HT1080 (cell line): ENCODE measurements around the gene CFAP61. TPM values are rescaled to one million over a fixed set of nuclear protein-coding genes. Genes with fewer than 3 reads are reported as not detected.

Experiments
- DNase-seq: peaks from one replicate; pipeline ENCODE4 v3.0.0-alpha.2; 2015; ENCODE audit warnings: low read depth
- total RNA-seq: library from RNA; depleted of rRNA; stranded (reverse); fragments of >200 nt; shearing (Covaris generic); gene quantifications from 2 replicates; pipeline ENCODE4 v1.2.3, GENCODE V29; 2014

Gene CFAP61
- total RNA-seq, 1 experiment from 2014 or later: 0.35 TPM

GRCh38 chr20:20363799-20364592 is 311.7 kb downstream of the CFAP61 start:
- no peak for DNase-seq

DNA sequence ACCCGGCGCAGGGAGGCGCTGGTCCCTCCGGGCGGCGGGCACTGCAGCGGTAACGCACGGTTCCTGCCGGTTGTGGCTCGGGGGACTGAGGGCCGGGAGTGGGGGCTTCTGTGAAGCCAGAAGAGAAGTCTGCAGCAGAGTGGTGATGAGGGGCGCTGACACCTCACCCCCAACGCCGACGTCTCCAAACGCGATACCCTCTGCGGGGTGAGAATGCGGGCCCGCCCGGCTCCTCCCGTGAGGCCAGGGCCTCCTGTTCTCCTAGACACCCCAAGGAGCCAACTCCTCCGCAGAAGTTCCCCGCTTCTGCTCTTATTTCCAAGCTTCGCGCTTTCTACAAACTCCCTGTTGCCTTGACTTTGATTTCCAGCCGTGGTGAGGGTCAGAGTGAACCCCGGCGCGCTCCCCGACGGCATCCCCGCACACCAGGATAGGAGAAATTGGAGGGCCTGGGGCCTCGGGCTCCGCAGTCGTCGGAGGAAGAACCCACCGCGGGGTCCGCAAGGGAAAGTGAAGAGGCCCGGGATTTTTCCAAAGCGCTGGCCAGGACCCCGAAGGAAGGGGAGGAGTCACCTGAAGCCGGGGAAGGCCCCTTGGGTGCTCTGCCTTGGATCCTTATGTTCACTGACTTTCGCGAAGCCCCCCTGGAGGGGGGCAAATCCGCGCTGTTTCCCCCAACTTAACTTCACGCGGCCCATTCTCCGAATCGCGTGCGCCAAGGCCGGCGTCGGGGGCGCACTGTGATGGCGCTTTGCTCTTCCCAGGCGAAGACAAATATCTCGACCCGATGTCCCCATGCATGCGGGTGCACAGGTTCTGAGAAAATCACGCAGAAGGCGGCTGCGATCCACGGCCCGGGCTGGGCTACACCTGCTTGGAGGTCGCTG is 312.5 kb downstream of the CFAP61 start:
- DNase-seq: no peak

- DNase-seq: no peak
These were observed 313.3 kb downstream of the CFAP61 start for GRCh38 chr20:20365480-20366161.

DNA sequence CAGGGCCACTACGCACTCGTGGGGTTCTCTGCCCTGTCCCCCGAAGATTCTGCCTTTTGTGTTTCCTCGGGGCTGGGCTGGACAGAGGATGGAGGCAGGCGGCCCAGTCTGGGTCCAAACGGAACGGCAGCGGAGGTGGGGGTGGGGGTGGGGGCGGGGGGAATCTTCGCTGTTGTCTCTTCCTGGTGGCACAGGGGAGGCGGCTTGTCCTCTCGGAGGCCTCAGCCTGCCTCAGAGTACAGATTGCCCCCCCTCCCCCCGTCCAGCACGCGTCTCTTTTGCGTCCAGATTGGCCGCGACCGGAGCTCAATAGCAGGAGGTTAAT is 314.2 kb downstream of the CFAP61 start:
- no peak for DNase-seq

- DNase-seq: no peak
These were observed 314.7 kb downstream of the CFAP61 start for GRCh38 chr20:20366876-20367574.

DNA sequence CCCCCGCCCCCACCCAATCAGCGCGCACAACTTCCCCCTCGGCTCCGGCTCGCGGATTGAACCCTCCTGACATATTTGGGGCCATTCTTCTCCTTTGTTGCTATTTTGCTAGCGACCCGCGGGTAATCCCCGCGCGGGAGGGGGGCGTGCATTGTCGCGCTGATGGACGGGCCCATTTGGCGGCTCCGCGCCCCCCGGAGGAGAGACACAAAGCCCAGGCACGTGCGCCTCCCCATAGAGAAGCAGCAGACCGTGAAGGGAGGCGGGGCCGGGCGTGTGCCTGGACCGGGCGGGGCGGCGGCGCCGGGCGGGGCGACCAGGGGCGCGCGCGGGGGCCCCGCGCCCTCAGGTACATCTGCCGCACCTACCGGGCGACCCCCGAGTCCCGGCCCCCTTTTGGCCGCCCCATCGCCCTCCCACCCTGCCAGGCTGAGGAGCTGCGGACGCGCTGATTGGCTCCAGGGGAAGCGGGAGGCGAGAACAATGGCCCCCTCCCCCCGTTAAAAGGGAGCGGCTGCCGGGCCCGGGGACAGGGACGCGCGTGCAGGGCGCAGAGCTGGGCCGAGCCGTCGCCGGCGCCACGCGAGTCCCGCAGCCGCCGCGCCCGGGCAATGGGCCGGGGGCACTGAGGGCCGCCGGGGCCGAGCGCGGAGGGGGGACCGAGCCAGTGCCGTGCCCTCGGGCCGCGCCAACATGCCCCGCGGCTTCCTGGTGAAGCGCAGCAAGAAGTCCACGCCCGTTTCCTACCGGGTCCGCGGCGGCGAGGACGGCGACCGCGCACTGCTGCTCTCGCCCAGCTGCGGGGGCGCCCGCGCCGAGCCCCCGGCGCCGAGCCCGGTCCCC is 315.5 kb downstream of the CFAP61 start, which contains the start of gene INSM1:
Gene INSM1 (plus strand): TSS at position 530 of the 843 bp plus-strand sequence. CDS start 164 bp downstream, at position 694.
- DNase-seq: no peak

DNA sequence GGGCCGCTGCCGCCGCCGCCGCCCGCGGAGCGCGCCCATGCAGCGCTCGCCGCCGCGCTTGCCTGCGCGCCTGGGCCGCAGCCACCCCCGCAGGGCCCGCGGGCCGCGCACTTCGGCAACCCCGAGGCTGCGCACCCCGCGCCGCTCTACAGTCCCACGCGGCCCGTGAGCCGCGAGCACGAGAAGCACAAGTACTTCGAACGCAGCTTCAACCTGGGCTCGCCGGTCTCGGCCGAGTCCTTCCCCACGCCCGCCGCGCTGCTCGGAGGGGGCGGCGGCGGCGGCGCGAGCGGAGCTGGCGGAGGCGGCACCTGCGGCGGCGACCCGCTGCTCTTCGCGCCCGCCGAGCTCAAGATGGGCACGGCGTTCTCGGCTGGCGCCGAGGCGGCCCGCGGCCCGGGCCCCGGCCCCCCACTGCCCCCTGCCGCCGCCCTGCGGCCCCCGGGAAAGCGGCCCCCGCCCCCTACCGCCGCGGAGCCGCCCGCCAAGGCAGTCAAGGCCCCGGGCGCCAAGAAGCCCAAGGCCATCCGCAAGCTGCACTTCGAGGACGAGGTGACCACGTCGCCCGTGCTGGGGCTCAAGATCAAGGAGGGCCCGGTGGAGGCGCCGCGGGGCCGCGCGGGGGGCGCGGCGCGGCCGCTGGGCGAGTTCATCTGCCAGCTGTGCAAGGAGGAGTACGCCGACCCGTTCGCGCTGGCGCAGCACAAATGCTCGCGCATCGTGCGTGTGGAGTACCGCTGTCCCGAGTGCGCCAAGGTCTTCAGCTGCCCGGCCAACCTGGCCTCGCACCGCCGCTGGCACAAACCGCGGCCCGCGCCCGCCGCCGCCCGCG is 316.3 kb downstream of the CFAP61 start:
- DNase-seq: no peak

GRCh38 chr20:20369250-20370093 is 317.1 kb downstream of the CFAP61 start:
- no peak for DNase-seq

DNA sequence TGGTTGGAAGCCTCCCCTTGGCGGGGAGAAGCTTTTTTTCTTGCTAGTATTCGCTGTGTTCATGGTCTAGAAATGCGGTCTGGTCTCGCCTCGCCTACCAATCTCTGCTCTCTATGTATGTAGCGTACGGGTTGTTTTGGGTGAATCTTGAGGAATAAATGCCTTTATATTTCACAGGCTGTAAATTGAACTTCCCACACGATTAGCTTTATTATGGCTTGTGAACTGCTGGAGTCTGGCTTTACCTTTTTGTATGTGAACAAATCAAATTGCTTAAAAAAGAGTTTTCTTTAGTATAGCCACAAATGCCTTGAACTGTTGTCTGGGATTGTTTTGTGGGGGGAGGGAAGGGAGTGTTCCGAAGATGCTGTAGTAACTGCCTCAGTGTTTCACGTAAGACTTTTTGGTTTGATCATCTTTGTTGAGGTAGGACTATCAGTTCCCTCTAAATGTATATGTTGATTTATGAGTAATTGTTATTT is 317.8 kb downstream of the CFAP61 start:
- no peak for DNase-seq

DNA sequence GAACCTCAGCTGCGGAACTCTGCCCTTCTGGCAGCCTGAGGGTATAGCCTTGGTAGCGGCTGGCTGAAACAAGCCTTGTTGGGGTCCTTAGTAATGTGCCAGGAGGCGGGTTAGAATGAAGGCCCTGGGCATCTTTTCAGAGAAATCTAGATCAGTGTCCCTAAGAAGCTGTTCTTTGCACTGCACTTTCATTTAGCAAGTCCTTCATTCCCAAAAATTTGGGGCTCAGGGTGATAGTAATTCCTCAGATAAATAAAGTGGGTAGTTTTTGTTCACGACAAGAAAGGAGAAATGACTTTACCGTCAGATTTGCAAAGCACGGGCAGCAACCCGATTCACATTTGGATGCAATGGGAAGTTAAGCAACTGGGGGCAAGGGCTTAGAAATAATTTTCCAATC is 318.8 kb downstream of the CFAP61 start:
- no peak for DNase-seq

- no peak for DNase-seq
These were observed 319.3 kb downstream of the CFAP61 start for GRCh38 chr20:20371681-20372080.

DNA sequence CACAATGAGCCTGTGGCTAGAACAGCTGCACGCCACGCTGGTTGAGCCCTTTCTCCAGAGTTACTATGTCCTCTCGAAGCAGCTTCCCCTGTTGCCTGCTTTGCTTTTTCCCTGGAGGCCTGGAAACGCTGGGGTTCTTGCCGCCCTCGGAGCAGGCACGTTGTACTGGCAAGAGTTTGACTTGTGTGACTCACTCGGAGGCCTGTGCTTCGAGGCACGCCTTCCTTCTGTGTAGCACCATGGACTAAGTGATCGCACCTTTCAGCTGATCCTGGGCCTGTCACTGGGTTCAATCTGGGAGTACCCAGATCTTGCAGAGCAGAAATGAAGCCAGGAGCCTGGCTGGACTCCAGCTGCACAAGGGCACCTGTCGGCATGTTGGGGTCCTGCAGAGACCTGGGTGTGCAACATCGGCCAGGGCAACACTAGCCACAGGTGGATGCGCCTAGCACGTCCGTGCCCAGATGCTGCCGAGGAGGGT is 320.8 kb downstream of the CFAP61 start:
- DNase-seq: peak; percentile 38

DNA sequence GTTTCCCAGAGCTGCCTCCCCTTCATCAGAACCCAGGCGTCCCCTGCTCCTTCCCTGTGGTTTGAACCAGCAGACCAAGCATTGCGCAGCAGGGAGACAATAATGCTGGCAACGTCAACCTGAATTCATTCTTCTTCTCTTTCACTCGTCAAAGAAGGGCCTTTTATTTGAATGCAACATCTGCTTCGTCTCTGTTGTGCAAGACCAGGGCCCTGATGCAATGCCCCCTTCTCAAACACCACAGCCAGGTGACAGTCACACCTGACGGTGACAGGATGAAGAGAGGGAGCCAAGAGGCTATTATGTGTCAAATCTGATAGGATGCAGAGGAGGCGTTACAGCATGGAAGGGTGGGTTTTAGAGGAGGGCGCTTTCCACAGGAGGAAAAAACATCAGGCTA is 323.5 kb downstream of the CFAP61 start:
- DNase-seq: no peak

DNA sequence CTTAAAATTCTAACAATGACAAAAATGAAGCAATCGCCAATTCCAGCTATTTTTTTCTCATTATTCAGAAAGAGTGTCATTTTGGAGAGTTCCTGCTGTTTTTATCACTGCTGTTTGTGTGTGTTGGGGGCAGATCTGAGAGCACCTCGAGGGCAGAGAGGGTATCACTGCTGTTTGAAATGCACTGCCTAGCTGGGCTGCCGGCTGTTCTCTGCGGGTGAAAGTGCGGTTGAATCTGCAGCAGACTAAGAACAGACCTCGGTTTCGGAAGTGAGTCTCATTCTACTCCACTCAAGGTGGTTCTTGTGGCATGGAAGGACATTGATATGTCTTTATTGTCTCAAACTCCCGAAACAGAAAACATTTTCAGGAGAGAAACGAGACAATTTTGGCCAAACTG is 333.9 kb downstream of the CFAP61 start:
- DNase-seq: no peak

DNA sequence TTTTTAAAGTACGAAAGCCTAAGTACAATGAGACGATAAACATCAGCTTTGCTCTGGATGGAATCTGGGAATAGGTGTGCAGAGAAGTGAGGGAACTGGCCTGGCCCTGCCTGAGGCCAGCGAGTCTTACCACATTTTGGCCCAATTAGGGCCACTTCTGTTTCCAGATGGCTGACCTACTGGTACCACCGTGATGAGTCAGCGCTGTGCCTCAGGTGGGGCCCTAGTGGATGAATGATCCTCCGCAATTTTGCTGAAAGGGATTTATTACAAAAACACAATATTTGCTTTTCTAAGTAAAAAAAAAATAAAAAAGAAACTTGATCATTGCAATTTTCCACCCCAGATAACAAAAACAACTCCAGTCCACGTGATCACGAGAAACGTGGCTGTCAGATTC is 338.1 kb downstream of the CFAP61 start:
- no peak for DNase-seq

- no peak for DNase-seq
These were observed 338.8 kb downstream of the CFAP61 start for GRCh38 chr20:20391115-20391514.

DNA sequence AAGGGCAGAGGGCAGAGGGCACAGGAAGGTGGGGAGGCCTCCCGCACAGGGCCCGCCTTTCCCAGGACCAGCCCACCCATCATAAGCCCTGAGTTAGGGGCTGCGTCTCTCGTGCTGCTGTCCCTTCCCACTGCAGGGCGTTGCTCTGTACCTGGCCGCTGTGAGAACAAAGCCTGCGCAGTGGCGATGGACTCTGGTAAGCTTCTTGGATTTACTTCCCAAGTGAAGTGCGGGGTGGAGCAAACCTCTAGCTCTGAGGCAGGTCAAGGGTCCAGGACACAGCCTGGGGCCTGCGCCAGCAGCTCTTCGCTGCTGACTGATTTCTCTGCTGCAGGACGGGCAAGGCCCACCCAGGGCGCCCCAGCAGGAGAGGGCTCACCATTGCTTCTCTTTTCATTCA is 339.4 kb downstream of the CFAP61 start:
- no peak for DNase-seq
